ENCODE results near the gene LBR. TPM values are rescaled to one million over a fixed set of nuclear protein-coding genes. Genes with fewer than 3 reads are reported as not detected.

The LBR gene
- total RNA-seq, 1 experiment from 2014 or later, result 86.0 TPM

GRCh38 chr1:225412803-225413351 is 15.0 kb downstream of the LBR start (continued):
- TF ChIP-seq ZNF532 (CRISPR knock-in tag; IDR thresholded peaks at IDR 0.05; ENCODE audit: borderline replicate concordance) (no peak), JUN (CRISPR knock-in tag; IDR thresholded peaks at IDR 0.05) (no peak), ELF4 (CRISPR knock-in tag; IDR thresholded peaks at IDR 0.05; ENCODE audit: low read depth) (no peak), E2F1 (CRISPR knock-in tag; IDR thresholded peaks at IDR 0.05) (no peak), MXD4 (CRISPR knock-in tag; IDR thresholded peaks at IDR 0.05; ENCODE audit: borderline replicate concordance) (no peak), ATF6 (CRISPR knock-in tag; IDR thresholded peaks at IDR 0.05) (no peak), STAT6 (CRISPR knock-in tag; conservative IDR thresholded peaks at IDR 0.05; ENCODE audit: low read depth) (no peak)

- Mint-ChIP-seq H3K36me3 (peaks cover 42% of the 10 kb centered on the region), H3K27me3 (ENCODE audit: low read depth) (no peaks in the 10 kb centered on the region), H3K9me3 (no peaks in the 10 kb centered on the region), H3K4me3 (no peak overlapping the region), H3K4me1 (peaks cover 32% of the 10 kb centered on the region), H3K27ac (no peak overlapping the region)
- POLR2A ChIA-PET, result no interaction called here
- ATAC-seq (no peak), DNase-seq (ENCODE audit: low spot score) (no peak)
- CTCF ChIA-PET, result no interaction called here
- TF ChIP-seq FOXJ3 (CRISPR knock-in tag; IDR thresholded peaks at IDR 0.05; ENCODE audit: borderline replicate concordance) (no peak), TP53 (CRISPR knock-in tag; IDR thresholded peaks at IDR 0.05) (no peak), ATF2 (CRISPR knock-in tag; IDR thresholded peaks at IDR 0.05; ENCODE audit: borderline replicate concordance, low read depth) (no peak), ESRRA (CRISPR knock-in tag; IDR thresholded peaks at IDR 0.05; ENCODE audit: borderline replicate concordance) (no peak), RORB (CRISPR knock-in tag; IDR thresholded peaks at IDR 0.05) (no peak), ZNF671 (CRISPR knock-in tag; IDR thresholded peaks at IDR 0.05) (no peak), NR2C2 (CRISPR knock-in tag; IDR thresholded peaks at IDR 0.05) (no peak), CTCF (IDR thresholded peaks at IDR 0.05) (no peak), HMGA2 (CRISPR knock-in tag; IDR thresholded peaks at IDR 0.05) (no peak), ZNF425 (CRISPR knock-in tag; conservative IDR thresholded peaks at IDR 0.05) (no peak), NFATC4 (CRISPR knock-in tag; IDR thresholded peaks at IDR 0.05) (no peak), ZNF263 (CRISPR knock-in tag; IDR thresholded peaks at IDR 0.05; ENCODE audit: low read depth) (no peak), ATF3 (CRISPR knock-in tag; conservative IDR thresholded peaks at IDR 0.05) (no peak), ATF1 (CRISPR knock-in tag; IDR thresholded peaks at IDR 0.05) (no peak)
These were observed 15.5 kb downstream of the LBR start for GRCh38 chr1:225412321-225412720.

All from WTC11 (cell line).